ENCODE results near the gene CLK3. TPM values are rescaled to one million over a fixed set of nuclear protein-coding genes. Genes with fewer than 3 reads are reported as not detected.
"Not testable (repeated sequence)": the region's sequence is repeated elsewhere in the genome, so short reads cannot be mapped to it uniquely, and the experiment has no call there.

The CLK3 gene
- total RNA-seq, 2 experiments from 2014 or later, result 118 to 124 TPM

- ChIA-PET CTCF (no interaction called here), POLR2A (no interaction called here)
- Mint-ChIP-seq H3K36me3 (peaks cover 17% of the 10 kb centered on the region), H3K4me1 (ENCODE audit: low read depth) (no peaks in the 10 kb centered on the region), H3K9me3 (no peaks in the 10 kb centered on the region), H3K27me3 (no peaks in the 10 kb centered on the region), H3K4me3 (no peak overlapping the region), H3K27ac (no peak overlapping the region)
- intact Hi-C loops (cut with micrococcal nuclease), result no loop called here
- no peak for DNase-seq
Measured at GRCh38 chr15:74589826-74590225, 25.8 kb upstream of the CLK3 start.

GRCh38 chr15:74592222-74592621, 23.4 kb upstream of the CLK3 start:
- H3K36me3 Mint-ChIP-seq, result peaks cover 20% of the 10 kb centered on the region
- no peaks in the 10 kb centered on the region for H3K27me3 Mint-ChIP-seq
- no peak for DNase-seq
- H3K4me3 Mint-ChIP-seq, result no peak overlapping the region
- POLR2A ChIA-PET, result no interaction called here
- H3K4me1 Mint-ChIP-seq (ENCODE audit: low read depth), result no peaks in the 10 kb centered on the region
- intact Hi-C loops (cut with micrococcal nuclease), result no loop called here
- CTCF ChIA-PET, result no interaction called here
- no peak overlapping the region for H3K27ac Mint-ChIP-seq
- H3K9me3 Mint-ChIP-seq, result no peaks in the 10 kb centered on the region

DNA sequence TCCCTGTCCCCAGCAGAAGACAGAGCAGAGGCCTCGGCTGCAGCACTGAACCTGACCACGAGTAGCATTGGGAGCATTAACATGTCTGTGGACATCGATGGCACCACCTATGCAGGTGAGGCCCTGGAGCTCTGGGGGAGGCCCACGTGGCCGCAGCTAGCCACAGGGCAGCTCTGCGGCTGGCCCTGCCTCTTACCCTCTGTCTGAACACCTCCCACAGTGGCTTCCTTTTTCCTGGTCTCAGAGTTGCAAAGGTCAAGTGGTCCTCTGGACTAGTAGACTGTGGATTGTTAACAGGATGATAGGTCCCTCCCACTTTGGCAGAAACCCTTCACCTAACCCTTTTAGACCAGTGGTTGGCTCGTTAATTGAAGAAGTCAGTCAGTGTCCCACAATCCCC, 22.5 kb upstream of the CLK3 start:
- no peaks in the 10 kb centered on the region for H3K9me3 Mint-ChIP-seq
- H3K4me3 Mint-ChIP-seq, result no peak overlapping the region
- H3K27me3 Mint-ChIP-seq, result no peaks in the 10 kb centered on the region
- intact Hi-C loops (cut with micrococcal nuclease), result no loop called here
- DNase-seq, result no peak
- no peak overlapping the region for H3K27ac Mint-ChIP-seq
- peaks cover 20% of the 10 kb centered on the region for H3K36me3 Mint-ChIP-seq
- ChIA-PET POLR2A (no interaction called here), CTCF (no interaction called here)
- peaks cover 5% of the 10 kb centered on the region for H3K4me1 Mint-ChIP-seq (ENCODE audit: low read depth)

GRCh38 chr15:74594455-74594854, 21.2 kb upstream of the CLK3 start:
- Mint-ChIP-seq H3K4me1 (ENCODE audit: low read depth) (peaks cover 18% of the 10 kb centered on the region), H3K36me3 (peaks cover 22% of the 10 kb centered on the region), H3K27ac (no peak overlapping the region), H3K9me3 (no peaks in the 10 kb centered on the region), H3K4me3 (no peak overlapping the region), H3K27me3 (no peaks in the 10 kb centered on the region)
- no peak for DNase-seq
- intact Hi-C loops (cut with micrococcal nuclease), result no loop called here
- ChIA-PET POLR2A (no interaction called here), CTCF (no interaction called here)

DNA sequence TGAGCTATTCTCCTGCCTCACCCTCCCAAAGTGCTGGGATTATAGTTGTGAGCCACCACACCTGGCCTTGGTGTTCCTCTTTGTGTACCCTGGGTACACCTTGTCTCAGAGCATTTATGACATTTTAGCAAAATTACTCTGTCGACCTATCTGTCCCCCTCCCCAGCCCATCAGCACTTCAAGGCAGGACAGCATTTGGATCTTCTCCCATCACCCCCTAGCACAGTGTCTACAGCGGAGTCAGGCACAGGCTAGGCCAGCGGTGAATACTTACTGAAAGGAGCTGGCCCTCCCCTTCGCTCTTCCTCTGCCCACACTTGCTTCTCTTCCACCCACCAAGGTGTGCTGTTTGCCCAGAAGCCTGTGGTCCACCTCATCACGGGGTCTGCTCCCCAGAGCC, 20.4 kb upstream of the CLK3 start:
- intact Hi-C loops (cut with micrococcal nuclease), result no loop called here
- Mint-ChIP-seq H3K9me3 (no peaks in the 10 kb centered on the region), H3K27me3 (no peaks in the 10 kb centered on the region), H3K4me3 (no peak overlapping the region), H3K27ac (no peak overlapping the region), H3K36me3 (peaks cover 19% of the 10 kb centered on the region), H3K4me1 (ENCODE audit: low read depth) (peaks cover 20% of the 10 kb centered on the region)
- no peak for DNase-seq
- CTCF ChIA-PET, result interaction anchor here (0.6 kb wide), 1 partner anchor 174 kb away, joined by 3 read pairs; no protein-coding TSS in a partner anchor
- POLR2A ChIA-PET, result no interaction called here

DNA sequence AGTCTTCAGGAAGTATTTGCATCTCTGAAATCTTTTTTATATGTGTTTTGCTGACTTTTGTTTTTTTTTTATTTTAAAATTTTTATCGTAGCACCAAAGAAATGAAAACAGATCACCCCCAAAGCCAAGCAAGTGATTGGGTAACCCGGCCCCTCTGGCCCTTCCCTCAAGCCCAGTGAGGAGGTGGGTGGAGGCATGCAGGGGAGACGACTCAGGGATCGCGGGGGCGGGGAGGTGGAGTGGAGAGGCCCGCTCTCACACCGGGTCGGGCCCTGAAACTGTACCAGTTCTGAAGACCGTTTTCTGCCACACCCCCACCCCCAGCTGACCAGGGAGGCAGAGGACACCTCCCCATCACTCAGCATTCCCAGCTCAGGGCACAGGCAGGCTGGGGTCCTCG, 18.9 kb upstream of the CLK3 start:
- H3K27me3 Mint-ChIP-seq; POLR2A ChIA-PET; H3K4me3 Mint-ChIP-seq; DNase-seq; H3K9me3 Mint-ChIP-seq; CTCF ChIA-PET; intact Hi-C loops (cut with micrococcal nuclease): not testable (repeated sequence)
- Mint-ChIP-seq H3K27ac (peak overlapping the region; percentile 33), H3K36me3 (peaks cover 16% of the 10 kb centered on the region), H3K4me1 (ENCODE audit: low read depth) (peaks cover 20% of the 10 kb centered on the region)

DNA sequence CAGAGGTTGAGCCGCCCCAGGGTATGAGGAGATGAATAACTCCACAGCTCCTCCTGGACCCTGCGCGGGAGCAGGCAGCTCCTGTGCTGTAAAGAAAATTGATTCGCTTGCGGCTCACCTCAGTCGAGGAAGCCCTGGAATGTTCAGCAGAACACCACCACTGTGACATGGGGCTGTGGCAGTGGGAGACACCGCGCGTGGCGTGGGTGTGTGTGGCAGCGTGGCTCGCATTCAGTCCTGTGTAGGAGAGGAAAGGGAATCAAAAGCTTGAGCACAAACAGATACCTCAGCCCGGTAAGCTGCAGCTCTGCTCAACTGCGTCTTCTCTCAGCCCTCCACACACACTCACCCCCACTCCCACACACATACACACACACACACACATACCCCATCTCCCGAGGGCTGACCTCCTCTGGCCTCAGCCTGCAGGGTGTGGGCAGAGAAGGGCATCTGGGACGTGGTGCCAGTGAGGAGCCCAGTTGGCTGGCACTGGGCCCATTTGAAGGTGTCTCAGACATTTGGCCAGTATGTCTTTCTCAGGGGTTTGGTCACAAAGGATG, 18.4 kb upstream of the CLK3 start:
- H3K27ac Mint-ChIP-seq; H3K9me3 Mint-ChIP-seq; H3K4me3 Mint-ChIP-seq; DNase-seq; intact Hi-C loops (cut with micrococcal nuclease); H3K27me3 Mint-ChIP-seq: not testable (repeated sequence)
- POLR2A ChIA-PET, result interaction anchor here (0.8 to 2.8 kb wide), 2 partner anchors 18 to 44 kb away, joined by 6 to 15 read pairs; partner anchors contain the start of gene CLK3
- CTCF ChIA-PET, result interaction anchor here (1.1 to 1.6 kb wide), 2 partner anchors 24 to 51 kb away, joined by 5 to 7 read pairs; no protein-coding TSS in a partner anchor
- Mint-ChIP-seq H3K4me1 (ENCODE audit: low read depth) (peaks cover 20% of the 10 kb centered on the region), H3K36me3 (peaks cover 13% of the 10 kb centered on the region)

- H3K4me3 Mint-ChIP-seq, result peak overlapping the region; percentile 96
- peak; percentile 95 for DNase-seq
- CTCF ChIA-PET, result interaction anchor here (1.1 to 1.6 kb wide), 4 partner anchors 16 to 52 kb away, joined by 4 to 7 read pairs (median 4); no protein-coding TSS in a partner anchor
- no peaks in the 10 kb centered on the region for H3K9me3 Mint-ChIP-seq
- H3K4me1 Mint-ChIP-seq (ENCODE audit: low read depth), result peaks cover 20% of the 10 kb centered on the region
- intact Hi-C loops (cut with micrococcal nuclease), result loop anchor here (1.0 kb wide), 1 partner anchor 57 kb away; the partner anchor contains the start of gene ARID3B
- POLR2A ChIA-PET, result interaction anchor here (0.8 to 2.8 kb wide), 5 partner anchors 15 to 137 kb away, joined by 3 to 15 read pairs (median 6); partner anchors contain the start of genes CLK3 and UBL7
- peaks cover 9% of the 10 kb centered on the region for H3K36me3 Mint-ChIP-seq
- H3K27me3 Mint-ChIP-seq, result no peaks in the 10 kb centered on the region
- H3K27ac Mint-ChIP-seq, result peak overlapping the region; percentile 94
Measured at GRCh38 chr15:74598126-74598842, 17.4 kb upstream of the CLK3 start.

- DNase-seq, result no peak
- Mint-ChIP-seq H3K4me1 (ENCODE audit: low read depth) (peaks cover 20% of the 10 kb centered on the region), H3K27me3 (no peaks in the 10 kb centered on the region), H3K36me3 (peaks cover 5% of the 10 kb centered on the region), H3K27ac (peak overlapping the region; percentile 94), H3K9me3 (no peaks in the 10 kb centered on the region), H3K4me3 (peak overlapping the region; percentile 96)
- intact Hi-C loops (cut with micrococcal nuclease), result no loop called here
- ChIA-PET POLR2A (interaction anchor here (1.4 to 2.8 kb wide), 2 partner anchors 14 to 16 kb away, joined by 6 to 15 read pairs; partner anchors contain the start of gene CLK3), CTCF (interaction anchor here (1.5 to 1.6 kb wide), 2 partner anchors 22 to 33 kb away, joined by 4 to 7 read pairs; no protein-coding TSS in a partner anchor)
Measured at GRCh38 chr15:74599156-74599555, 16.5 kb upstream of the CLK3 start.

DNA sequence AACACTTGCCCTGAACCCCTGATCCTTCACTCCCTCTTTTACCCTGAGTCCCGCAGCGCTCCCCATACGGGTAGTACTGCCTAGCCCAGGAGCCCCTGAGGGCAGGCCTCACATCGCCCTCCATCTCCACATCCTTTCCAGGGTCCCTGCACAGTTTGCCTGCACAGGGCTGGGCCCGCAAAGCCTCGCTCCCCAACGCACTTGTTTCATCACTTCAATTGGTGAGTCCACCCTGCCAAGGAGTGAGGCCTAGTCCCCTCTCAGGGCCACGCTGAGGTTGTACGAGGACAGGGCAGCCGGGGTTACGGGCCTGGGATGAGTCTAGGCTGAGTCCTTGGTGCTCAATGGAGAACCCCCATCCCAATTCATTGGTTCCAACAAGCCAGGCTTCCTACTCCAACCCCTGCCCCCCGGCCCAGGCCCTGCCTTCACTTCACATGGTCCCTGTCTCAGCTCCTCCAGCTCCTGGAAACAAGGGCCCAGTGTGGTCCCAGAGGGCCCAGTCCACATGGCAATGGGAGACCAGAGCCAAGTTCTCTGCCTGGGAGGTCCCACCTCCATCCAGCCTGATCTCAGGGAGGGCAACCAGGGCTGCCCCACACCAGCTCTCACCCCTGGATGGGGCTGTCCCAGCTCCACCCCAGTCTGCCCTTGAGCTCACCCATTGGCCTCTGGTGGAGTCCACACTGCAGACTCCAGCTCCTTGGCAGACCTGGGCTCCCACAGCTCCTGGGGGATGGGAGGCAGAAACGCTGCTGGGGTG, 12.4 kb upstream of the CLK3 start:
- H3K4me3 Mint-ChIP-seq, result no peak overlapping the region
- no peaks in the 10 kb centered on the region for H3K27me3 Mint-ChIP-seq
- H3K4me1 Mint-ChIP-seq (ENCODE audit: low read depth), result peaks cover 14% of the 10 kb centered on the region
- intact Hi-C loops (cut with micrococcal nuclease), result no loop called here
- no peak overlapping the region for H3K27ac Mint-ChIP-seq
- no peaks in the 10 kb centered on the region for H3K9me3 Mint-ChIP-seq
- no peak for DNase-seq
- CTCF ChIA-PET, result interaction anchor here (1.6 kb wide), 1 partner anchor 18 kb away, joined by 5 read pairs; no protein-coding TSS in a partner anchor
- POLR2A ChIA-PET, result interaction anchor here (0.7 to 2.5 kb wide), 2 partner anchors 10 to 11 kb away, joined by 3 to 8 read pairs; no protein-coding TSS in a partner anchor
- H3K36me3 Mint-ChIP-seq, result peaks cover 1% of the 10 kb centered on the region

GRCh38 chr15:74603789-74604705, 11.6 kb upstream of the CLK3 start:
- Mint-ChIP-seq H3K27me3 (no peaks in the 10 kb centered on the region), H3K27ac (no peak overlapping the region), H3K36me3 (no peaks in the 10 kb centered on the region), H3K4me1 (ENCODE audit: low read depth) (peaks cover 6% of the 10 kb centered on the region), H3K4me3 (no peak overlapping the region), H3K9me3 (no peaks in the 10 kb centered on the region)
- CTCF ChIA-PET, result interaction anchor here (0.6 to 1.6 kb wide), 3 partner anchors 9 to 49 kb away, joined by 3 to 5 read pairs (median 5); no protein-coding TSS in a partner anchor
- POLR2A ChIA-PET, result interaction anchor here (0.7 to 2.5 kb wide), 2 partner anchors 9 to 11 kb away, joined by 3 to 8 read pairs; no protein-coding TSS in a partner anchor
- intact Hi-C loops (cut with micrococcal nuclease), result no loop called here
- DNase-seq, result no peak

Measured in activated CD4-positive, alpha-beta memory T cell treated with anti-CD3 and anti-CD28 coated beads for 36 hours (primary cell).